ENCODE results near the gene TEC.

Gene TEC

DNA sequence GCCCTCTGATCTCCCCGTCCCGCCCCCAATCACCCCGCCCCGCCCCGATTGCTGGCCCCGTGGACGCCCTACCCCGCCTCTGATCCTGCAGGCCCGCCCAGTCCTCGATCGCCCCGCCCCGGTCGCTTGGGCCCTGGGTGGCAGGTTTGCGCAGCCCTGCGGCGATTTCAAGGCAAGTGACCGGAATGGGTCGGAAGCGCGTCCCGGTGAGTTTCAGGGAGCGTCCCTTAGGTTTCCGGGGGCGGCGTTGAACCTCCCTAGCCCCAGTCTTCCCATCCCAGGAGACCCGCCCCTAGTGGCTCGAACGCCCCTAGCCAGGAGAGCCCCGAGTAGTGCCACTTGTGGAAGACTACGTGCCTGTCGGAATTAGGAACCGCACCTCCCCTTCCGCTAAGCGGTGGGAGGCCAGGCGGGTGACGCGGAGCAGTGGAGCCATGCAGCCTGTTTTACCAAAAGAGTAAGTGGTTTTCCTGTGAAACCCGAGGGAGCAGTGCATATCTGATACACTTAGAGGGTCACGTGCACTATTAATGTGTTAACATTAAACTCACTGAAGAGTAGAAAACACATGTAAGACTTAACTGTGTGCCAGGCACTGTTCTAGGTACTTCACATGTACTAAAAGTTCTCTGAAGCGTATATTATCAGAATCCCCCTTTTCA lies 354 bp upstream of the TEC start:
- peak; percentile 83 for DNase-seq (ENCODE audit: low read depth)

DNA sequence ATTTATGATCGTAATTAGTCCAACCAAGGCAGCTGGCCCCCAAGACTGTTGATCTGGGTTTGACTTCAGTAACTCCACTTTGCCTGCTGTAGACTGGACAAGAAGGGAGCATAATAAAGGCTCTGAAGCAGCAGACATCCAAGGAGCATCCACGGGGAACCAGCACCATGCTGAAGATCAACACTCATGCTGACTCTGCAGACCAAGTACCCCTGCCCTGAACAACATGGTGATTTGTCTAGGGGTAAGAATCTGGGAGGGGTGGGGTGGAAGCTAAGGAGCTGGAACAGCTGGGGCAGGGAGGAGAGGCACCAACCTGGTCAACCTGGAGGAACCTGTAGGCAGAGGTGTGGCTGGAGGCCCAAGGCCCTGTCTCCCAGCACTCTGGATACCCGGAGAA lies 2.1 kb downstream of the TEC start:
- DNase-seq (ENCODE audit: low read depth): no peak

DNA sequence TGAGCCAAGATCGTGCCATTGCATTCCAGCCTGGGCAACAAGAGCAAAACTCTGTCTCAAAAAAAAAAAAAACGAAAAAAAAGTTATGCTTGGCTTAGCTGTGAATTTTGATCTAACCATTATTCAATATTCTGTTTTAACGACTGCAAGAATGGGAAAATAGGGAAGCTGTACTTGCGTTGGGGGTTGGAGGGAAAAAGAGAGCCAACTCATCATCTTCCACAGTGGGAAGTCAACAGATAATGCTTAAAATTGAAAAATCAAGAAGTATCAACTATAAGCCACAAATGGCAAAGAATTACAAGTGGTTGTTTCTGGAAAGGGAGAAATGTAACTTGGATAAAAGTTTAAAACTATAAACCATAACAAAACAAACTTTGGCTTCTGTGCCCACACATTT lies 2.9 kb downstream of the TEC start:
- no peak for DNase-seq (ENCODE audit: low read depth)

DNA sequence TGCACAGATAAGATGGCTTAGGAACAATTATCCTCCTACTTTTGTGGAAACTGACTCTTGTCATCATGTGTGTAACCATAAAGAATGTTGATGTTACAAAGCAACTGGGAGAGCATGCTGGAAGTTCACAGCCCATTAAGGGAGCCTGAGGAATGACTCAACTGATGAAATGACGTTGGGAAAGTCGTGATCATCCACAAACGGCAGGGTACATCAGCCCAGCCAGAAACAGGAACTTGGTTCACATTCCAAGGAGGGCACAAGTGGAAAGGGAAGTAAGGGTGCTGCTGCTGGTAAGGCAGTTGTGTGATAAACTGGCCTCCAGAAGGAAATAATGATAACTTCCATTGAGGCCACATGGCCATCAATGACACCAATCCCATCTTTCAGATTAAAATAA lies 6.7 kb downstream of the TEC start:
- no peak for DNase-seq (ENCODE audit: low read depth)

DNA sequence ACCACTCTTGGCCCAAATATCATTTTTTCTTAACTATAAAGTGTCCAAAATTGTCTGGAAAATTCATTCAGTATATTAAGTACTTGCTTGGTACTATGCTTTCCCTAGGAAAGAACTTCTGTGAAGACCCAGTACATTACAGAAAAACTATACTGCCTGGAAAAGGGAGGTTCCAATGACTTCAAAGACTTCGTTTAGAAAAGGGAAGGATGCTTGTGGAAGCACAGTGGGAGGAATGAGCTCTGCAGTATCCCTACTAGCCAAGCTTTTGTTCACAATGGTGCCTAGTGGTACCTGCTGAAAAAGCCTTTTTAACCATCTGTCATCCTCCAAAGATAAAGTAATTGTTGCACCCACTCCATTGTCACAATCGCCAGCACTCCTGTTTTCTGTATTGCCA lies 7.2 kb downstream of the TEC start:
- no peak for DNase-seq (ENCODE audit: low read depth)

DNA sequence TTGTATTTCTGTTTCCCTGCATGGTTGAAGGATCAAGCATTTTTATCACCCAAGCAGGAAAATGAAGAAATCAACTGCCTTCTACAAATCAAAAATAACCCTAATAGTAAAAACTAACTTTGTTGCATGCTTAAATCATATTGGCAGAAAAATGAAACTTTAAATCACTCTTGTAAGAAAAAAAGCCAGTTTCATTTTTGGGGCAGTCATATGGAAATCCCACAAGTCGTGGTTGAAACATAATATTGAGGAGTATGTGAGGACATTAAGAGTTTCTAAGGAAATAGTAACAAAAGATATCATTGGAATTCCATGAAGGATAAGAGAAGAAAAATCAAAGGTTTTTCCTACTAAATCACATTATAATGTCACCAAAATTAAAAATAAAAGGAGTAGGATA lies 8.4 kb downstream of the TEC start:
- DNase-seq (ENCODE audit: low read depth): no peak

DNA sequence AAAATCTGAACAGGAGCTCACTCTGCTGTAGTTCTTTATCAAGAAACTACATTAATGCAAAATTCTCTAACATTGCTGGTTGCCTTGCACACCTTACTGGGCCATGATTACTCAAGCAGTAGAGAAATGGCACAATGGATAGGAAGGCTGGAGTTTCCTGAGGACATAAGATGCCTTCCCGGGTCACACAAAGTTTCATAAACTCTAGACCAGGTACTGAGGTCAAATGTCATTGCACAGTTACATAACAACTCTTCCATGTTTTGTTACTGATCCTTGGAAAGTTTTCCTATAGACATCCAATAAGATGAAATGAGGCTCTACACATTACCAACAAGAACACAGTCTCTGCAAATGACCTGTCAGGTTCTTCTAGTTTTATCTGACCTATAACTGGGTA lies 9.9 kb downstream of the TEC start:
- DNase-seq (ENCODE audit: low read depth): no peak

DNA sequence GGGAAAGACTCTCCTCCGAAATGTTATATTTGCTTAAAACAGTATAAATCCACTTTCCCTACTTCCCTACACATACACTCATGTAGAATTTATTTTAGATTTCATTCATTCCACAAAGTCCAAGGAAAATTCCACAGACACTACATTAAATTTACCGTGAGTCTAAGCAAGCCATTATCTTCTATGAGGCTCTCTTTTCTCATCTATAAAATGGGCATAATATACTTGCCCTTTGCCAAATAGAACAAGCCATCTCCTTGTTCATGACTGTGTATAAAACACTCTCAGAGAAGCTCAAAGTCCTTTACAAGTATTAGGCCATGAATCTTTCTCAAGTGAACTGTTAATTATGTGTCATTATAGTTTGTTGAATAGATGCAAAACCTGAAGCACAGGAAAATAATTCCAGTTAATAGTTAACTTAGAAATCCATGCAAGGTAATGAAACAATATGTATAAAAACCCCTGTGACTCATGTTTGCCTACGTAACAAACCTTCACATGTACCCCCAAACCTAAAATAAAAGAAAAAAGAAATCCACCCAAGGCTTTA lies 10.7 kb downstream of the TEC start:
- DNase-seq (ENCODE audit: low read depth): no peak

DNA sequence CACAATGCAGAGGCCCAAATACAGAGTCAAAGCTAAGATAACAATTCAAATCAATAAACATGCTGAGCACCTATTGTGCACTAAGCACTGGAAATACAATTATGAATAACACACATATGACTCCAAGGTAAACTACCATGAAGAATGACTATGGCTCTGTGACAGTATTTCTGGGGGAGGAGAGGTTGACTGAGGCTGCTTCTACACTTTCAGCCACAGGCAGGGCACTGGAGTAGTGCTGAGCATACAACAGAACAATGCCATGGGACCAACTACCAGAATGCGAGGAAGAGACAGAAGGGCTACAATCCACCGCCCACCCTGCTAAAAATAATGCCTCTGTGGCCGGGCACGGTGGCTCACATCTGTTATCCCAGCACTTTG lies 13.7 kb downstream of the TEC start:
- DNase-seq (ENCODE audit: low read depth): no peak

DNA sequence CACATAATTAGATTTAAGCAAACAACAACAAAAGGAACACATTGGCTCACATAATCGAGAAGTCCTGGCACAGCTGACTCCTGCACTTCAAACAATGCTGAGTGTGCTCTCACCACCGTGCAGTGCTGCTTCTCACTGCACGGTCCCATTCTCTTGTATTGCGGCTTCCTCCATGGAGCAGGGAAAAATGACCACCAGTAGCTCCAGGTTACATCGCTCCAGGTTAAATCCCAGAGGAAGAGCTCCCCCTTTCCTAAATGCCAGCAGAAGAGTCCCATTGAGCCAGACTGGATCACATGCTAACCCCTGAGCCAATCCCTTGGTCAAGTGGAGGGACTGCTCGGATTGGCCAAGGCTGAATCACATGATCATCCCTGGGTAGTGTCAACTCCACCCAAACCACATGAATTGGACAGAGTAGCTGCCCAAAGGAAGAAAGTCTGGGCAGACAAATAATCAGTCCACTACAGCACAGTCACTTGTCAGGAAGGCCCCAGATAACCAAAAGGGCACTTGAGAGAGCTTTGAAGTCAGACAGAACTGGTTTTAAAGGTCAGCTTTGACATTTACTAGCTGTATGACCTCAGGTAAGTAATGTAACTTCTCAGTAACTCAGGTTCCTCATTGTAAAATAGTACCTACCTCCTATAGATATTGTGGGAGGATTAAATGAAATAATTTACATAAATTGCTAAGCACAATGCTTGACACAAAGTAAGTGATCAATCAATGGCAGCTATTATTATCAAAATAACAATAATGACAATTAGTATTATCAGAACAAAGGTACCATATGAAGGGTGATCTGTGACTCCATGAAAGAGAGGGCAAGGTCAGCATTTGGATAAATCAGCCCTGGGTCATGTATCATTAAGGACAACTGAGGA lies 14.3 kb downstream of the TEC start:
- no peak for DNase-seq (ENCODE audit: low read depth)

DNA sequence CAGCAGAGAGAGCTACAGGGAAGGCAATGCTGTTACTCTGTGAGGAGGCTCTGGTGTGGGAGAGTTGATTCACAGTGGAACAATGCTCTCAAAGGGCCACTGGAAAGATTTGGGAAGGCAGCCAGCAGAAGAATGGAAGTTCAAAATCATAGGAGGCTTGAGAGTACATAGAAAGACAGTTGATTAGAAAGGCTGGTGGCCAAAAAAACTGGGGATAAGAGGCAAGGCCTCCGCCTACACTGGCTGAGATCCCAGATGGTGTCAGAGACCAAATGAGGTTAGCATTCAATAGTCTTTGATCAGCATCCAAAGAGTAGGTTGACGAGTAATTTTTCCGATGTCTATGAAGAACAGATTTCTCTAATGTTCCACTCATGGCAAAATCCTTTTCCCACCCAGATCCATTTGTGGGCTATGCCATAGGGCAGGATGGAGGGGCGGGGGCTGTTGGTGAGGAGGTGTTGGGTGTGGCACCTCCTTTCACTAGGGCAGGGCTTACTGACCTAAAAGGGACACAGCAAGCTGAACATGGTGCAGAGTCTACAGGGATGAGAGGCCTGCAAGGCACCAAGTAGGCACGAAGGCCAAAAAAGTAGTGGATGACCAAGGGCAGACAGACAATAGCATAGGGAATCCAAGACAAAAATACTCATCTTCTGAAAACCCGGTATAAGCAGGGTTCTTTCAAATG lies 15.1 kb downstream of the TEC start:
- no peak for DNase-seq (ENCODE audit: low read depth)

DNA sequence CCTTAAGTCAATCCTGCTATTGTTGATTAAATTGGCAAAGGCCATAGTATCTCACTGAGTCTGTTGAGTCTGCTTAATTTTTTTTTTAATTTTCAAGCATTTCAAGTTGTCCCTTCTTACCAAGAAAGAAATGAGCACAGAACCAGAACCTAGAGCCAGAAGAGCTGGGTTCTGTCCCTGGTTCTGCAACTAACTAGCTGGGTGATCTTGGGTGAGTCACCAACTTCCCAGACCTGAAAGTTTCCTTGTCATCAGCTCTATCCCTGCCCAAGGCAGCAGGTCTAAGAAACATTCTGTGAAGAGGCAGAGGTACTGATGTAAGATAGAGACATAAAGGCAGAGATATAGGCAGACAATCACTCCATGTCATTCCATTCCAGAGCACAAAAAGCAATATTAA lies 17.3 kb downstream of the TEC start:
- no peak for DNase-seq (ENCODE audit: low read depth)

DNA sequence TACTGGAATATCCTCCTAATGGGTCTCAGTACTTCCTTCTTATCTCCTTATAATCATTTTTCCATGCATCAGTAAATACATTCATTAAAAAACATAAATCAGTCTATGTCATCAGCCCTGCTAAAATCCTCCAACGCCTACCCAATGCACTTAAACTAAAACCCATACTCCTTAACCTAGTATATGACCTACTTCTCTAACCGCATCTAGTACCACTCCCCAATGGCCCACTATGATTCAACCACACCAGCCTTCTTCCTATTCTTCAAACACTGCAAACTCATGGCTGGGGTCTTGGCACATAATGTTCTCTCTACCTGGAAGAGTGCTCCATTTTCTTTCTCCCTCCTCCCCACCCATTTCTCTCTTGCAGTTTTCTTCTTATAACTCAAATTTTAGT lies 18.7 kb downstream of the TEC start:
- DNase-seq (ENCODE audit: low read depth): no peak

DNA sequence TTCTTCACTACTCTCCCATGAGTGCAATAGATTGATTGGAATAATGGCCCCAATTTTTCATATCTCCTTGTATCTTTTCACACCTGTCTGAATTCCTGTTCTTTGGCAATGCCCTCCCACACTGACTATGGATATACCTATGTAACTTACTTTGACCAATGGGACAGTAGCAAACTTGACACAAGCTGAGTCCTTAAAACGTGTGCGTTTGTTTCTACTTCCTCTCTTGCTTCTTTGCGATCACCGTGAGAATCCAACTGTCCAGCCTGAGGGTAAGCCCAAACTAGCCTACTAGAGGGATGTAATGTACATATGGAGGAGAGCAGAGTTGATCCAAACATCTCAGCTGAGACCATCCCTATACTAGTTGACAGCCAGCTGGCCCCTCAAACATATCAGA lies 19.3 kb downstream of the TEC start:
- no peak for DNase-seq (ENCODE audit: low read depth)

DNA sequence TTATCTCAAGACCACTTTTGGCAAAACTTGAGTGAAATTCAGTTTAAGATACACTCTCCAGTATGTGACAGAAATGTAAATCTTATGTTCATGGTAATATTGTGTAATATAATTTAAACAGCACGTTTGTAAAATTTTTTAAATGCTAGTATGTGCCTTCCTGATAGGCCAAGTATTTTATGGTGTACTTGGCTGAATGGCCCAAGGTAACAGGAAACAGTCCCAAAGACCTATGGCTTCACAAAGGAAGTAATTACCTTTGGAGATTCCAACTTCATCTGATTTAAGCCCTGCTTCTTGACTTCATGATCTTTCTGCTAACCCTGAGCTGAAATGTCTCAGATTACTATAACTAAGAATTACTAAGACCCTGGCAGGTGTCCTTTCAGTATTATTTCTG lies 20.3 kb downstream of the TEC start:
- no peak for DNase-seq (ENCODE audit: low read depth)

DNA sequence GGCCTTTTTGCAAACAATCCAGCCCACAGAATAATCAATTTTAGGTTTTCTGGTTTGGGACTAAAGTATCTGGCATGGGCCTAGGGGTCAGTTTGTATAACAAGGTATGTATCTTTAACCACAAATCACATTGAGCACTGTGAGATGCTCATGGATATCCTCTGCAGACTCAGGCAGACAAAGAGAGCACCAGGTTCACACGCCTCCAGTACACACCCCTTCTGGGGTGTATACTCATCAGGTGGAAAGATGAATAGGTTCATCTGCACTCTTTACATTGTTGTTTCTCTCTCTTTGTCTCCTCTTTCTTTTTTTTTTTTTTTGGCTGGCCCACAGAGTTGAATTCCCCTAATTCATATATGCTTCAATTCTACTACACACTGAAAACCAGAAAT lies 21.1 kb downstream of the TEC start:
- DNase-seq (ENCODE audit: low read depth): no peak

DNA sequence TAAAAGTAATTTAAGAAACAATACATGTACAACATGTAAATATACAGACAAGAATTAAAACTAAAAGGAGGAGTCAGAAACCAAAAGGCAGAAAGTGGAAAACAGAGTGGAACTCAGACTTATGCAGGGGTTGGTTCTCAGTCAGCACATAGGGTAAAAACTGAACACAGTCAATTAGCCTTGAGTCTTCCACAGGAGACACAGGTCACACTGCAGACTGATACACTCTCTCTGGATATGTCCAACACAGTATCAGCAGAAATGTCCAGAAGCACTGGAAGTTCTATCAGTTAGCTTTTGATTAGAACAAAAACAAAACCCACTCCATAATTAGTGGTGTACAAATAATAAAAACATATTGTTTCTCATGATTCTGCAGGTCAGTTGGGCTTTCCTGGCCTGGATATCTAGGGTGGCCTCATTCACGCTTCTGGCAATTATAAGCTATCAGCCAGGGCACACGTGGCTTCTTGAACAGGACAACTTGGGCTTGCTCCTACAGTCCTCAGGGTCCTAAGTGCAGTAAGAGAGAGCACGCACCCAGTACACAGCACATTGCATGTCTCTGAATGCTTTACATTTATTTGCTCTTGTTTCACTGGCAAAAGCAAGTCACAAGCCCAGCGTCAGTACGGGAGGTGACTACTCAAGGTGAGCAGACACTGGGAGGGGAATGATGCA lies 21.6 kb downstream of the TEC start:
- no peak for DNase-seq (ENCODE audit: low read depth)

DNA sequence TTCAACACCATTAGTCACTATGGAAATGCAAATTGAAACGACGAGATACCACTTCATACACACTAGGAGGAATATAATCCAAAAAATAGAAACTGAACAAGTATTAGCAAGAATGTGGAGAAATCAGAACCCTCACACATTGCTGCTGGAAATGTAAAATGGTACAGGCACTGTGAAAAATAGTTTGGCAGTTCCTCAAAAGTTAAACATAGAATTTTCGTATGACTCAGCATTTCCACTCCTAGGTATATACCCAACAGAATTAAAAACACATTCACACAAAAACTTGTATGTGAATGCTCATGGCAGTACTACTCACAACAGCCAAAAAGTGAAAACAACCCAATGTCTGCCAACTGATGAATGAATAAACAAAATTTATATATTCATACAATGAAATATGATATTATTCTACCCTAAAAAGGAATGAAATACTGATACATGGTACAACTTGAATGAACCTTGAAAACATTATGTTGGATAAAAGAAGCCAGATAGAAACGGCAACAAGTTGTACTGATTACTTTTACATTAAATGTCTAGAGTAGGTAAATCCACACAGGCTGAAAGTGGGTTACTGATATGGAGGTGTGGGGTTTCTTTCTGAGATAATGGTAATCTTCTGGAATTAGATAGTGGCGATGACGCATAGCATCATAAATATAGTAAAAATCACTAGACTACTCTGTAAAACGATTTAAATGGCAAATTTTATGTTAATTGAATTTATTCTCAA lies 22.3 kb downstream of the TEC start:
- no peak for DNase-seq (ENCODE audit: low read depth)

DNA sequence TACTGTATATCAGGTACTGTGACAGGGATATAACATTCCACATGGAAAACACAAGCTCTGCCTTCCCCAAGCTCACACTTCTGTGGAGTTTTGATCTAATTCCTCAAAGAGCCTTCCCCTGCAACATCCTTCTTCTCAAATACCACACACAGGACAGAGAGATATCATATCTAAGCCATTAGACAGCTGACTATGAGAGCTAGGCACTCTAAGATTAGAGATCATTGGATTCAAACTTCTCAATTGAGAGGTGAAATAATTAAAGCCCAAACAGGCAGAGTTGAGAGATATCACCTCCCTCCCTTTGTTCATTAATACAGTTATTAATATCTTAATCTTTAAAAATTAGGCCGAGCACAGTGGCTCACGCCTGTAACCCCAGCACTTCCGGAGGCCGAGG lies 25.0 kb downstream of the TEC start:
- no peak for DNase-seq (ENCODE audit: low read depth)

DNA sequence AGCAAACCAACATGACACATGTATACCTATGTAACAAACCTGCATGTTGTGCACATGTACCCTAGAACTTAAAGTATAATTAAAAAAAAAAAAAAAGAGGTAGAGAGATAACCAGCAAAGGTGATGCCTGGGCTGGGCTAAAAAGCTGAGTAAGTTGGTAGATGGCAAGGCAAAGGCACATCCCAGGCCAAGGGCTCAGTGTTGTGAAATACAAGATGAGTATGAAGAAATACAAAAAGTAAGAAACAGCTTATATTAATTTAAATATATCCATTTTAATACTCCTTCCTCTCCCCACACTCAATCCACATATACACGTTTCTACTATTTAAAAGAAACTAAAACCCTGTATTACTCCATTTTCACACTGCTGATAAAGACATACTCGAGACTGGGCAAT lies 25.8 kb downstream of the TEC start:
- no peak for DNase-seq (ENCODE audit: low read depth)

DNA sequence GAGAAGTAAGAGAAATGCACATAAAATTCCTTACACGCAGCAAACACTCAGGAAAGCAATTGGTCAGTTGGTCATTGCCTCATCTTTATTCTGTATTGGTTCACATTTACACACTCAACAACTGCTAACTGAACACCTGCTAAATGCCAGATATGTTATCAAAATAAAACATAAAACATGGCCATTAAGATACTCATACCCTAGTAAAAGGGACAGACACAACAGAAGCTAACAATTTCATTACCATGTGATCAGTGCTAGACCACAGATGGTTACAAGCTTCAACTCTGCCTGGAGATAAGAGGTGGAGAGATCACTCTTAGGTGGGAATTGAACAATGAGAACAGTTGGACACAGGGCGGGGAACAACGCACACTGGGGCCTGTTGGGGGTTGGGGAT lies 26.2 kb downstream of the TEC start:
- no peak for DNase-seq (ENCODE audit: low read depth)

All from activated T-cell treated with anti-CD3 and anti-CD28 coated beads for 24 hours (primary cell).